AG08396 (cell line): ENCODE data around the gene BZW1.
A peak's percentile ranks its signal among the peaks of the same experiment; 100 is the strongest.

ENCODE experiments used
- DNase-seq: peaks from one replicate; pipeline ENCODE4 v3.0.0; 2012; ENCODE audit warnings: low spot score, mixed read lengths

Gene BZW1

GRCh38 chr2:200839513-200839912 lies 27.8 kb downstream of the BZW1 start:
- no peak for DNase-seq

- DNase-seq = no peak
Measured at GRCh38 chr2:200843993-200844948, 32.6 kb downstream of the BZW1 start.

GRCh38 chr2:200845194-200845593 lies 33.5 kb downstream of the BZW1 start:
- no peak for DNase-seq

GRCh38 chr2:200845669-200846325 lies 34.1 kb downstream of the BZW1 start:
- DNase-seq = no peak

- no peak for DNase-seq
Measured at GRCh38 chr2:200847269-200847668, 35.6 kb downstream of the BZW1 start.

- no peak for DNase-seq
Measured at GRCh38 chr2:200847939-200848338, 36.2 kb downstream of the BZW1 start.

GRCh38 chr2:200850512-200851256 lies 39.0 kb downstream of the BZW1 start:
- no peak for DNase-seq

GRCh38 chr2:200851398-200852248 lies 39.9 kb downstream of the BZW1 start:
- DNase-seq = no peak

GRCh38 chr2:200852605-200853004 lies 40.9 kb downstream of the BZW1 start:
- DNase-seq = no peak

- DNase-seq = no peak
Measured at GRCh38 chr2:200856806-200857205, 45.1 kb downstream of the BZW1 start.

GRCh38 chr2:200860092-200860795 lies 48.5 kb downstream of the BZW1 start:
- peak; percentile 47 for DNase-seq

- no peak for DNase-seq
Measured at GRCh38 chr2:200861617-200862155, 50.0 kb downstream of the BZW1 start.

- DNase-seq = peak; percentile 32
Measured at GRCh38 chr2:200862532-200863000, 50.9 kb downstream of the BZW1 start.

- no peak for DNase-seq
Measured at GRCh38 chr2:200863782-200864175, 52.1 kb downstream of the BZW1 start.

- peak; percentile 96 for DNase-seq
Measured at GRCh38 chr2:200864176-200865034, 52.7 kb downstream of the BZW1 start, which contains the start of gene CLK1. Gene CLK1 (minus strand): TSS chr2:200864658. CDS start chr2:200861862, 2,796 bp downstream.

- DNase-seq = no peak
Measured at GRCh38 chr2:200869014-200869413, 57.3 kb downstream of the BZW1 start.

- DNase-seq = no peak
Measured at GRCh38 chr2:200871151-200871550, 59.4 kb downstream of the BZW1 start.

GRCh38 chr2:200873560-200873959 lies 61.9 kb downstream of the BZW1 start:
- no peak for DNase-seq
